NOMO-1 treated with DMSO at 0.1 percent for 48 hours (cell line): ENCODE results near the gene ZCCHC2.

Experiments used
- DNase-seq: peaks from one replicate; lab custom pipeline; 2025; ENCODE audit not compliant: unreplicated experiment; lab: John Stamatoyannopoulos, UW

ZCCHC2 gene

GRCh38 chr18:62537042-62537894, 14.4 kb downstream of the ZCCHC2 start:
- DNase-seq: no peak

GRCh38 chr18:62537946-62538345, 15.1 kb downstream of the ZCCHC2 start:
- DNase-seq: no peak

GRCh38 chr18:62538881-62539280, 16.1 kb downstream of the ZCCHC2 start:
- no peak for DNase-seq

GRCh38 chr18:62539284-62540165, 16.7 kb downstream of the ZCCHC2 start:
- no peak for DNase-seq

- no peak for DNase-seq
These were observed 20.2 kb downstream of the ZCCHC2 start for GRCh38 chr18:62543021-62543420.

- DNase-seq: no peak
These were observed 22.3 kb downstream of the ZCCHC2 start for GRCh38 chr18:62545098-62545497.

GRCh38 chr18:62549755-62550154, 26.9 kb downstream of the ZCCHC2 start:
- DNase-seq: no peak

- no peak for DNase-seq
These were observed 27.9 kb downstream of the ZCCHC2 start for GRCh38 chr18:62550746-62551145.

- no peak for DNase-seq
These were observed 29.2 kb downstream of the ZCCHC2 start for GRCh38 chr18:62551972-62552513.

- peak; percentile 61 for DNase-seq
These were observed 31.4 kb downstream of the ZCCHC2 start for GRCh38 chr18:62554061-62554815.

- DNase-seq: no peak
These were observed 32.3 kb downstream of the ZCCHC2 start for GRCh38 chr18:62555135-62555534.

- DNase-seq: no peak
These were observed 33.6 kb downstream of the ZCCHC2 start for GRCh38 chr18:62556397-62556796.

- no peak for DNase-seq
These were observed 35.3 kb downstream of the ZCCHC2 start for GRCh38 chr18:62558015-62558663.

- no peak for DNase-seq
These were observed 41.2 kb downstream of the ZCCHC2 start for GRCh38 chr18:62564044-62564443.

GRCh38 chr18:62566199-62566598, 43.4 kb downstream of the ZCCHC2 start:
- DNase-seq: peak; percentile 48

- DNase-seq: no peak
These were observed 44.0 kb downstream of the ZCCHC2 start for GRCh38 chr18:62566818-62567217.

GRCh38 chr18:62569081-62569655, 46.3 kb downstream of the ZCCHC2 start:
- DNase-seq: no peak

- DNase-seq: no peak
These were observed 48.2 kb downstream of the ZCCHC2 start for GRCh38 chr18:62571037-62571436.

GRCh38 chr18:62571648-62572047, 48.8 kb downstream of the ZCCHC2 start:
- DNase-seq: no peak

GRCh38 chr18:62572456-62572855, 49.6 kb downstream of the ZCCHC2 start:
- no peak for DNase-seq
